ENCODE results near the gene MTMR11. TPM values are rescaled to one million over a fixed set of nuclear protein-coding genes. Genes with fewer than 3 reads are reported as not detected.

MTMR11 gene
- total RNA-seq, 1 experiment from 2014 or later = 7.1 TPM

- TF ChIP-seq HMGXB4 (CRISPR knock-in tag; IDR thresholded peaks at IDR 0.05) (no peak), ZNF317 (CRISPR knock-in tag; IDR thresholded peaks at IDR 0.05; ENCODE audit: borderline replicate concordance, low read depth) (no peak), EMX1 (CRISPR knock-in tag; IDR thresholded peaks at IDR 0.05) (no peak), GABPB1 (CRISPR knock-in tag; IDR thresholded peaks at IDR 0.05) (peak; percentile 46), HMGA2 (CRISPR knock-in tag; IDR thresholded peaks at IDR 0.05) (no peak), ZNF512 (CRISPR knock-in tag; IDR thresholded peaks at IDR 0.05; ENCODE audit: borderline replicate concordance) (no peak), PREB (CRISPR knock-in tag; IDR thresholded peaks at IDR 0.05; ENCODE audit: borderline replicate concordance) (no peak), ZNF138 (CRISPR knock-in tag; conservative IDR thresholded peaks at IDR 0.05) (no peak), FOXJ3 (CRISPR knock-in tag; IDR thresholded peaks at IDR 0.05; ENCODE audit: borderline replicate concordance) (no peak), SP1 (CRISPR knock-in tag; conservative IDR thresholded peaks at IDR 0.05) (peak; percentile 57)
Observed at GRCh38 chr1:149917571-149918144, 19.0 kb downstream of the MTMR11 start, which contains the start of gene SV2A (continued).

GRCh38 chr1:149916898-149917252 is 19.8 kb downstream of the MTMR11 start:
- H3K4me1 Mint-ChIP-seq = peaks cover 23% of the 10 kb centered on the region

GRCh38 chr1:149916193-149916897 is 20.3 kb downstream of the MTMR11 start:
- H3K4me3 Mint-ChIP-seq = peak overlapping the region; percentile 91
- ChIA-PET CTCF (interaction anchor here (0.8 kb wide), 1 partner anchor 26 kb away, joined by 3 read pairs; no protein-coding TSS in a partner anchor), POLR2A (interaction anchor here (0.8 to 1.8 kb wide), 4 partner anchors 21 to 71 kb away, joined by 3 to 16 read pairs (median 4); a partner anchor contains a TSS)
- ATAC-seq = no peak
- H3K9me3 Mint-ChIP-seq = no peaks in the 10 kb centered on the region
- H3K4me1 Mint-ChIP-seq = peaks cover 23% of the 10 kb centered on the region
- H3K36me3 Mint-ChIP-seq = peaks cover 9% of the 10 kb centered on the region
- no peaks in the 10 kb centered on the region for H3K27me3 Mint-ChIP-seq (ENCODE audit: low read depth)
- no peak overlapping the region; the same call in 1 of the 2 replicates for H3K27ac Mint-ChIP-seq
- no peak for DNase-seq (ENCODE audit: low spot score)
- TF ChIP-seq SOX15 (CRISPR knock-in tag; IDR thresholded peaks at IDR 0.05) (no peak), NFYB (CRISPR knock-in tag; conservative IDR thresholded peaks at IDR 0.05; ENCODE audit: low read depth) (no peak), ZNF232 (CRISPR knock-in tag; IDR thresholded peaks at IDR 0.05) (no peak), FOXP4 (CRISPR knock-in tag; IDR thresholded peaks at IDR 0.05) (no peak), ZBTB43 (CRISPR knock-in tag; IDR thresholded peaks at IDR 0.05) (no peak), MLX (CRISPR knock-in tag; IDR thresholded peaks at IDR 0.05) (no peak), ZSCAN18 (CRISPR knock-in tag; IDR thresholded peaks at IDR 0.05) (no peak), HMGA2 (CRISPR knock-in tag; IDR thresholded peaks at IDR 0.05) (no peak)

More at GRCh38 chr1:149916898-149917252, 19.8 kb downstream of the MTMR11 start:
- POLR2A ChIA-PET = interaction anchor here (1.8 kb wide), 1 partner anchor 29 kb away, joined by 16 read pairs; a partner anchor contains a TSS
- TF ChIP-seq IRF2 (CRISPR knock-in tag; IDR thresholded peaks at IDR 0.05; ENCODE audit: borderline replicate concordance, low read depth) = no peak
- no peak for TF ChIP-seq SMAD3 (CRISPR knock-in tag; IDR thresholded peaks at IDR 0.05; ENCODE audit: borderline replicate concordance)
- TF ChIP-seq ERG (CRISPR knock-in tag; IDR thresholded peaks at IDR 0.05) = no peak
- no peak for ATAC-seq
- CTCF ChIA-PET = no interaction called here
- Mint-ChIP-seq H3K4me3 (peak overlapping the region; percentile 91), H3K36me3 (peaks cover 4% of the 10 kb centered on the region), H3K27ac (no peak overlapping the region), H3K27me3 (ENCODE audit: low read depth) (no peaks in the 10 kb centered on the region), H3K9me3 (no peaks in the 10 kb centered on the region)
- DNase-seq (ENCODE audit: low spot score) = no peak
